K562 (cell line): ENCODE results near the gene CPED1. TPM values are rescaled to one million over a fixed set of nuclear protein-coding genes. Genes with fewer than 3 reads are reported as not detected.

Source experiments
- BMI1 ChIP-seq: fragments of 150-350 bp; IDR thresholded peaks from 2 replicates; pipeline ENCODE4 v1.6.1; 2014; ENCODE audit warnings: low read length
- CREB1 ChIP-seq, 2 experiments: sonication (generic) in 1 of 2; formaldehyde crosslinking in 1 of 2; IDR thresholded peaks; 2 replicates each; pipeline versions ENCODE4 v1.6.1 to v1.8.0; 2012 to 2022; ENCODE audit warnings: inconsistent platforms in 1 of 2, mild to moderate bottlenecking in 1 of 2, missing genetic modification reagents in 1 of 2, moderate library complexity in 1 of 2
- GATAD2B ChIP-seq: fragments of 450-650 bp; IDR thresholded peaks from 2 replicates; pipeline ENCODE4 v1.6.1; 2017; ENCODE audit warnings: mild to moderate bottlenecking, borderline replicate concordance
- HDAC1 ChIP-seq, 2 experiments: fragments of 450-650 bp; IDR thresholded peaks; 2 replicates each; pipeline ENCODE4 v1.6.1; 2016 to 2017; ENCODE audit warnings: inconsistent platforms in 1 of 2, mild to moderate bottlenecking in 1 of 2, moderate library complexity in 1 of 2
- MYNN ChIP-seq, 2 experiments: sonication (generic); formaldehyde crosslinking in 1 of 2; IDR thresholded peaks; 2 replicates each; pipeline versions ENCODE4 v1.5.0 to v1.6.1; 2016 to 2020; ENCODE audit warnings: antibody characterized with exemption in 1 of 2, missing genetic modification reagents in 1 of 2
- NUFIP1 ChIP-seq: fragments of 450-650 bp; IDR thresholded peaks from 2 replicates; pipeline ENCODE4 v1.6.1; 2018; ENCODE audit not compliant: partially characterized antibody
- SRSF1 ChIP-seq: fragments of 200-400 bp; formaldehyde crosslinking; IDR thresholded peaks from 2 replicates; pipeline ENCODE4 v1.6.1; 2017; ENCODE audit warnings: mild to moderate bottlenecking, low read depth, low read length, moderate library complexity
- TCF7L2 ChIP-seq: fragments of 150-350 bp; IDR thresholded peaks from 2 replicates; pipeline ENCODE4 v1.6.1; 2016; ENCODE audit warnings: low read depth, mild to moderate bottlenecking, low read length, moderate library complexity
- TOE1 ChIP-seq, 2 experiments: fragments of 450-650 bp in 1 of 2; sonication (generic) in 1 of 2; formaldehyde crosslinking in 1 of 2; IDR thresholded peaks; 2 replicates each; pipeline versions ENCODE4 v1.7.1 to v1.8.0; 2016 to 2022; ENCODE audit warnings: borderline replicate concordance in 2 of 2, mild to moderate bottlenecking in 2 of 2, antibody characterized with exemption in 1 of 2, inconsistent platforms in 1 of 2, low read depth in 1 of 2, missing genetic modification reagents in 1 of 2, moderate library complexity in 1 of 2
- polyA plus RNA-seq, 8 experiments: library from polyadenylated mRNA; depleted of rRNA in 4 of 8; stranded (reverse) in 5 of 8; unstranded in 3 of 8; fragments of >200 nt; fragmentation: Nextera tagmentation in 2 of 8; fragmentation: Illumina TruSeq in 1 of 8; extraction: Ambion mirVana in 2 of 8; extraction: Trizol in 1 of 8; gene quantifications; 2 replicates each; pipeline versions ENCODE4 v1.2.1 to v1.2.3, GENCODE V29; 2011 to 2014; ENCODE audit warnings: inconsistent platforms in 1 of 8, missing spikeins in 1 of 8
- total RNA-seq, 7 experiments: library from RNA; depleted of rRNA in 6 of 7; stranded (reverse); fragments of >200 nt in 6 of 7; fragmentation: Illumina TruSeq in 2 of 7; extraction: Trizol in 2 of 7; gene quantifications; 2 replicates each; pipeline versions ENCODE4 v1.2.1 to v1.2.3, GENCODE V29; 2011 to 2021; ENCODE audit warnings: low replicate concordance in 1 of 7
- TF ChIP-seq, protein P1 (sequence below), 2 experiments: fragments of 450-650 bp; IDR thresholded peaks; 2 replicates each; pipeline ENCODE4 v1.6.1; 2016; ENCODE audit warnings: mild to moderate bottlenecking in 2 of 2, borderline replicate concordance in 1 of 2, low read depth in 1 of 2, moderate library complexity in 1 of 2
- TF ChIP-seq, protein P2 (sequence below), 2 experiments: fragments of 450-650 bp in 1 of 2; IDR thresholded peaks; 2 replicates each; pipeline ENCODE4 v1.6.1; 2011 to 2017; ENCODE audit warnings: low read depth in 2 of 2, antibody characterized with exemption in 1 of 2, borderline replicate concordance in 1 of 2, low read length in 1 of 2, mild to moderate bottlenecking in 1 of 2, mixed read lengths in 1 of 2; ENCODE audit not compliant: control insufficient read depth in 1 of 2

CPED1 gene
- total and polyA plus RNA-seq, 9 of the 15 experiments (the other 6 are each of a cell fraction or from before 2014, with no cell fraction given): 195 to 393 (median 290) TPM

DNA sequence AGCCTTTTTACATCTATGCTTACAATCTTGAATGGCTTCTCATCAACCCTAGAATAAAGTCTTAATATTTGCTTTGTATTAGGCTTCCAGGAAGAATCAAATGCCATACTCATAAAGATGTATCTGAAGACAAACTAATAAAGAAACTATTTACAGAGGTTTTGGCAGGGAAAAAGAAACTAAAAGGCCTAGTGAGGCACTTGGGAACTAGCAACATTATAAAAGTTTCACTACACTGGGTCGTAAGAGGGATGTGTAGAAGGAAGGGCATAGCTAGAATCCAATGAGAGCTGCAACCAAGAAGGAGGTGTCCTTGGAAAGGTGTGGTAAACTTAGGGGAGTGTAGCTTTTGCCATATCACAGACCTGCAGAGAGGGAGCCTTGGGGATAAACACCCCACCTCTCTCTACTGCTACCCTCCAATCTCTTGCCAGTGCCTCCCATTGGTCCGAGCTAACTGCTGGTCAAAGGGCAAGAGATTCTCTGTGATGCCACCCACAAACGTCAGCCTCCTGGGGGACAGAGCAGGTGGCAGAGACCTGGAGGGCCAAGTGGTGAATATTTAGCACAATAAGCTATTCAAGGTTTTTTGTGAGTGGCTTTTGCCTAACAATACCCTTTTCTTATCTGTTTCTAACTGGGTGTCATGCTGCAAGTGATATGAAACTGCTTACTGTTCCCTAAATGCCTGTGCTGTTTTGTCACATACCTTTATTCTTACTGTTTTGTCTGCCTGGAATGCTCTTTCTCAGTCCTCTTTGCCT is 60.7 kb downstream of the CPED1 start (continued):
- TF ChIP-seq, protein P1, sequence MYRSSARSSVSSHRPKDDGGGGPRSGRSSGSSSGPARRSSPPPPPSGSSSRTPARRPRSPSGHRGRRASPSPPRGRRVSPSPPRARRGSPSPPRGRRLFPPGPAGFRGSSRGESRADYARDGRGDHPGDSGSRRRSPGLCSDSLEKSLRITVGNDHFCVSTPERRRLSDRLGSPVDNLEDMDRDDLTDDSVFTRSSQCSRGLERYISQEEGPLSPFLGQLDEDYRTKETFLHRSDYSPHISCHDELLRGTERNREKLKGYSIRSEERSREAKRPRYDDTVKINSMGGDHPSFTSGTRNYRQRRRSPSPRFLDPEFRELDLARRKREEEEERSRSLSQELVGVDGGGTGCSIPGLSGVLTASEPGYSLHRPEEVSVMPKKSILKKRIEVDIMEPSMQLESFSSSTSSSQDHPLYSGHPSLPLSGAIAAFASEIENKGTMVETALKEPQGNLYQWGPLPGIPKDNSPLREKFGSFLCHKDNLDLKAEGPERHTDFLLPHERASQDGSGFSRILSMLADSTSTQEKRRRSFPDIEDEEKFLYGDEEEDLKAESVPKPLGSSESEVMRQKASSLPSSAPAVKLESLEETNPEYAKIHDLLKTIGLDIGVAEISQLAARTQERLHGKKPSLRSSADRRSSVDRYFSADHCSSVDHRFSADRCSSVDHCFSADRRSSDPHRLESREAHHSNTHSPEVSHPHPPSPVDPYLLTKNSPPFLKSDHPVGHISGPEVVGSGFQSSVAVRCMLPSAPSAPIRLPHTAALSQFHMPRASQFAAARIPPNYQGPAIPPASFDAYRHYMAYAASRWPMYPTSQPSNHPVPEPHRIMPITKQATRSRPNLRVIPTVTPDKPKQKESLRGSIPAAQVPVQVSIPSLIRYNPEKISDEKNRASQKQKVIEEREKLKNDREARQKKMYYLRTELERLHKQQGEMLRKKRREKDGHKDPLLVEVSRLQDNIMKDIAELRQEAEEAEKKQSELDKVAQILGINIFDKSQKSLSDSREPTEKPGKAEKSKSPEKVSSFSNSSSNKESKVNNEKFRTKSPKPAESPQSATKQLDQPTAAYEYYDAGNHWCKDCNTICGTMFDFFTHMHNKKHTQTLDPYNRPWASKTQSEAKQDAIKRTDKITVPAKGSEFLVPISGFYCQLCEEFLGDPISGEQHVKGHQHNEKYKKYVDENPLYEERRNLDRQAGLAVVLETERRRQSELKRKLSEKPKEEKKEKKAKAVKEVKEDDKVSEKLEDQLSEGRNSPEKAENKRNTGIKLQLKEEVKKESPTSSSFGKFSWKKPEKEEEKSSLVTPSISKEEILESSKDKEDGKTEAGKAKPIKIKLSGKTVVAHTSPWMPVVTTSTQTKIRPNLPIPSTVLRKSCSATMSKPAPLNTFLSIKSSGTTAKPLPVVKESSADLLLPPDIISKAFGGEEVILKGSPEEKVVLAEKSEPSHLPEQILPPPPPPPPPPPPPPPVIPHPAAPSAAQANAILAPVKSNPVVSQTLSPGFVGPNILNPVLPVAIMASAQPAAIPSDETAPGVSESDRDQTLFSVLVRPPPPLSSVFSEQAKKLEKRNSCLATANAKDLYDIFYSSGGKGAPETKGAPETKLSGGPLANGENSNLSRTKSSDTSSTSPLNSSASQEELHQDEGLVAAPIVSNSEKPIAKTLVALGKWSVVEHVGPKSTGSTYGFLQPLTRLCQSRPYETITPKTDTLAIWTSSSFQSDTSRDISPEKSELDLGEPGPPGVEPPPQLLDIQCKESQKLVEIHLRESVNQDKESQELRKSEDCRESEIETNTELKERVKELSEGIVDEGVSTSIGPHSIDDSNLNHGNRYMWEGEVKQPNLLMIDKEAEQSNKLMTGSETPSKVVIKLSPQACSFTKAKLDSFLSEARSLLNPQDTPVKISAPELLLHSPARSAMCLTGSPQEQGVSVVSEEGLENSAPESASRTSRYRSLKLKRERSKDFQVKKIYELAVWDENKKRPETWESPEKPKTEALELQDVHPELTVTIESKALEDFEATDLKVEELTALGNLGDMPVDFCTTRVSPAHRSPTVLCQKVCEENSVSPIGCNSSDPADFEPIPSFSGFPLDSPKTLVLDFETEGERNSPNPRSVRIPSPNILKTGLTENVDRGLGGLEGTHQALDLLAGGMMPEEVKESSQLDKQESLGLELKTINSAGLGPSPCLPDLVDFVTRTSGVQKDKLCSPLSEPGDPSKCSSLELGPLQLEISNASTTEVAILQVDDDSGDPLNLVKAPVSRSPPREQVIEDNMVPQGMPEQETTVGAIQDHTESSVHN (IDR thresholded peaks at IDR 0.05; ENCODE audit: borderline replicate concordance in 1 of 2, low read depth in 1 of 2): no peak
- TF ChIP-seq MYNN (IDR thresholded peaks at IDR 0.05) (no peak), MYNN (CRISPR knock-in tag; IDR thresholded peaks at IDR 0.05) (no peak), CREB1 (IDR thresholded peaks at IDR 0.05) (no peak; the same call in 1 of the 2 replicates), CREB1 (CRISPR knock-in tag; IDR thresholded peaks at IDR 0.05) (no peak), BMI1 (no peak), GATAD2B (0 out of 2 replicates have a peak, but pooled peaks have one; percentile 9), TCF7L2 (no peak), TOE1 (IDR thresholded peaks at IDR 0.05; ENCODE audit: borderline replicate concordance) (no peak), TOE1 (CRISPR knock-in tag; IDR thresholded peaks at IDR 0.05; ENCODE audit: borderline replicate concordance, low read depth) (no peak), HDAC1 (IDR thresholded peaks at IDR 0.05) (peak in 1 of 2 experiments; percentile 70; a peak in 1 of 4 replicates), SRSF1 (no peak), NUFIP1 (no peak)
- TF ChIP-seq, protein P2, sequence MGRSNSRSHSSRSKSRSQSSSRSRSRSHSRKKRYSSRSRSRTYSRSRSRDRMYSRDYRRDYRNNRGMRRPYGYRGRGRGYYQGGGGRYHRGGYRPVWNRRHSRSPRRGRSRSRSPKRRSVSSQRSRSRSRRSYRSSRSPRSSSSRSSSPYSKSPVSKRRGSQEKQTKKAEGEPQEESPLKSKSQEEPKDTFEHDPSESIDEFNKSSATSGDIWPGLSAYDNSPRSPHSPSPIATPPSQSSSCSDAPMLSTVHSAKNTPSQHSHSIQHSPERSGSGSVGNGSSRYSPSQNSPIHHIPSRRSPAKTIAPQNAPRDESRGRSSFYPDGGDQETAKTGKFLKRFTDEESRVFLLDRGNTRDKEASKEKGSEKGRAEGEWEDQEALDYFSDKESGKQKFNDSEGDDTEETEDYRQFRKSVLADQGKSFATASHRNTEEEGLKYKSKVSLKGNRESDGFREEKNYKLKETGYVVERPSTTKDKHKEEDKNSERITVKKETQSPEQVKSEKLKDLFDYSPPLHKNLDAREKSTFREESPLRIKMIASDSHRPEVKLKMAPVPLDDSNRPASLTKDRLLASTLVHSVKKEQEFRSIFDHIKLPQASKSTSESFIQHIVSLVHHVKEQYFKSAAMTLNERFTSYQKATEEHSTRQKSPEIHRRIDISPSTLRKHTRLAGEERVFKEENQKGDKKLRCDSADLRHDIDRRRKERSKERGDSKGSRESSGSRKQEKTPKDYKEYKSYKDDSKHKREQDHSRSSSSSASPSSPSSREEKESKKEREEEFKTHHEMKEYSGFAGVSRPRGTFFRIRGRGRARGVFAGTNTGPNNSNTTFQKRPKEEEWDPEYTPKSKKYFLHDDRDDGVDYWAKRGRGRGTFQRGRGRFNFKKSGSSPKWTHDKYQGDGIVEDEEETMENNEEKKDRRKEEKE (IDR thresholded peaks at IDR 0.05; ENCODE audit: borderline replicate concordance in 1 of 2, control insufficient read depth in 1 of 2, low read depth in 2 of 2, low read length in 1 of 2): no peak
